GM18907 (cell line): Measurements from ENCODE around the gene SCLY.
"Not testable (repeated sequence)": the region's sequence is repeated elsewhere in the genome, so short reads cannot be mapped to it uniquely, and the experiment has no call there.

ENCODE experiments used
- ATAC-seq: cut with Tn5 transposase; IDR thresholded peaks from one replicate; pipeline ENCODE4 v1.9.1; 2021; ENCODE audit warnings: mild to moderate bottlenecking, moderate library complexity; ENCODE audit not compliant: unreplicated experiment

SCLY gene

GRCh38 chr2:238060542-238061314 is at the start of gene SCLY:
TSS of gene SCLY (plus strand) at chr2:238061001. CDS start at chr2:238061055, 54 bp downstream.
- peak; percentile 94 for ATAC-seq

GRCh38 chr2:238013806-238014205 is 47.0 kb upstream of the SCLY start:
- ATAC-seq = no peak

GRCh38 chr2:238015705-238016104 is 45.1 kb upstream of the SCLY start:
- ATAC-seq = no peak

GRCh38 chr2:238016526-238016925 is 44.3 kb upstream of the SCLY start:
- no peak for ATAC-seq

GRCh38 chr2:238019962-238020361 is 40.8 kb upstream of the SCLY start:
- no peak for ATAC-seq

GRCh38 chr2:238020816-238021215 is 40.0 kb upstream of the SCLY start:
- no peak for ATAC-seq

- no peak for ATAC-seq
These were observed 39.5 kb upstream of the SCLY start for GRCh38 chr2:238021327-238021726.

GRCh38 chr2:238022594-238023157 is 38.1 kb upstream of the SCLY start:
- ATAC-seq = no peak

- ATAC-seq = no peak
These were observed 37.2 kb upstream of the SCLY start for GRCh38 chr2:238023608-238024007.

GRCh38 chr2:238024986-238025385 is 35.8 kb upstream of the SCLY start:
- no peak for ATAC-seq

GRCh38 chr2:238025741-238026360 is 35.0 kb upstream of the SCLY start:
- no peak for ATAC-seq

- no peak for ATAC-seq
These were observed 33.7 kb upstream of the SCLY start for GRCh38 chr2:238027058-238027457.

- ATAC-seq = no peak
These were observed 33.0 kb upstream of the SCLY start for GRCh38 chr2:238027591-238028415.

GRCh38 chr2:238029853-238030252 is 30.9 kb upstream of the SCLY start:
- no peak for ATAC-seq

- no peak for ATAC-seq
These were observed 30.2 kb upstream of the SCLY start for GRCh38 chr2:238030422-238031155.

GRCh38 chr2:238031751-238032150 is 29.1 kb upstream of the SCLY start:
- ATAC-seq = no peak

GRCh38 chr2:238032755-238033337 is 28.0 kb upstream of the SCLY start:
- ATAC-seq = no peak

- ATAC-seq = not testable (repeated sequence)
These were observed 26.8 kb upstream of the SCLY start for GRCh38 chr2:238033991-238034390.

GRCh38 chr2:238038203-238038602 is 22.6 kb upstream of the SCLY start:
- ATAC-seq = no peak

- no peak for ATAC-seq
These were observed 21.6 kb upstream of the SCLY start for GRCh38 chr2:238039151-238039550.
